HG03159 (cell line): Measurements from ENCODE around the gene FERD3L.
"Not testable (repeated sequence)": the region's sequence is repeated elsewhere in the genome, so short reads cannot be mapped to it uniquely, and the experiment has no call there.

ENCODE experiments used
- ATAC-seq: cut with Tn5 transposase; IDR thresholded peaks from one replicate; pipeline ENCODE4 v1.9.1; 2021; ENCODE audit warnings: mild to moderate bottlenecking, moderate library complexity; ENCODE audit not compliant: unreplicated experiment

FERD3L gene

GRCh38 chr7:19144661-19145433, at the start of gene FERD3L:
TSS of gene FERD3L (minus strand) at chr7:19145421. CDS start at chr7:19145362, 59 bp downstream.
- no peak for ATAC-seq

DNA sequence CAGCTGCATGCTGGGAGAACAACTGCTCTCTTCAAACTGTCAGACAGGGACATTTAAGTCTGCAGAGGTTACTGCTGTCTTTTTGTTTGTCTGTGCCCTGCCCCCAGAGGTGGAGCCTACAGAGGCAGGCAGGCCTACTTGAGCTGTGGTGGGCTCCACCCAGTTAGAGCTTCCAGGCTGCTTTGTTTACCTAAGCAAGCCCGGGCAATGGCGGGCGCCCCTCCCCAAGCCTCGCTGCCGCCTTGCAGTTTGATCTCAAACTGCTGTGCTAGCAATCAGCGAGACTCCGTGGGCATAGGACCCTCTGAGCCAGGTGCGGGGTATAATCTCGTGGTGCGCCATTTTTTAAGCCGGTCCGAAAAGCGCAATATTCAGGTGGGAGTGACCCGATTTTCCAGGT, 49.2 kb upstream of the FERD3L start:
- ATAC-seq: not testable (repeated sequence)

- no peak for ATAC-seq
Measured at GRCh38 chr7:19181634-19182033, 36.4 kb upstream of the FERD3L start.

GRCh38 chr7:19178595-19178994, 33.4 kb upstream of the FERD3L start:
- ATAC-seq: no peak

DNA sequence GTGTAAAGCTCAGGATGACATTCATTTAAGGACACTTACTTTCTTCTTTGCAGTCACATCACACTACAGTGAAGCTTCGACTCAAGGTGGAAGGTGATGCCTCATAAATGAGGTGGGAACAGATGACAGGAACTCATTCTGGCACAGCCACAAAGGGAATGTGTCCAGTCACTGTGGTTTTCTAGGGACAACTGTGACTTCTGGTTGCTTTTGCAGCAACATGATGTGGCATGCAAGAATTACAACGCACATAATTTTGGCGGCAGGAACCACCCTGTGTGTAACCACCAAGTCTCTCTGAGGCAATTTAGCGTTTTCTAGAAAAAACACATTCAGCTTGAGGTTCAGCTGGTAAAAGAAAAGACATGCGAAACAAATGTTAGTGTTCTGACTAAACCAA, 32.0 kb upstream of the FERD3L start:
- no peak for ATAC-seq

GRCh38 chr7:19175241-19175640, 30.0 kb upstream of the FERD3L start:
- no peak for ATAC-seq

DNA sequence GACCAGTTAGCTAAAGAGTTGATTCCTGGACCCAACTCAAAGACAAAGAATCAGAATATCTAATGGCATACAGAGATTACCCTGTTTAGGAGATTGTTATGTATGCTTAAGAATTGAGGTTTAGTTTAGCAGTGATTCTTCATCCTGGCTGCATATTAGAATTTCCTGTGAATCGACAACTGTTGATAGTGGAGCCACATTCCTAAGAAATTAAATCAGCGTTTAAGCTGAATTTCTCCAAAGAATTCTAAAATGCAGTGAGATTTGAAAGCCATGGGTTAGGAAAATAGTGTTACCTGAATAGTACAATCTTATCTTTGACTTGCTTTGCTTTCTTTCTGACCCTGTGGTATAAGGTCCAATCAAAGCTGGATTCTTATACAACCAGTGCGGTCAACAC, 16.4 kb upstream of the FERD3L start:
- ATAC-seq: no peak

- ATAC-seq: no peak
Measured at GRCh38 chr7:19146699-19147098, 1.5 kb upstream of the FERD3L start.

DNA sequence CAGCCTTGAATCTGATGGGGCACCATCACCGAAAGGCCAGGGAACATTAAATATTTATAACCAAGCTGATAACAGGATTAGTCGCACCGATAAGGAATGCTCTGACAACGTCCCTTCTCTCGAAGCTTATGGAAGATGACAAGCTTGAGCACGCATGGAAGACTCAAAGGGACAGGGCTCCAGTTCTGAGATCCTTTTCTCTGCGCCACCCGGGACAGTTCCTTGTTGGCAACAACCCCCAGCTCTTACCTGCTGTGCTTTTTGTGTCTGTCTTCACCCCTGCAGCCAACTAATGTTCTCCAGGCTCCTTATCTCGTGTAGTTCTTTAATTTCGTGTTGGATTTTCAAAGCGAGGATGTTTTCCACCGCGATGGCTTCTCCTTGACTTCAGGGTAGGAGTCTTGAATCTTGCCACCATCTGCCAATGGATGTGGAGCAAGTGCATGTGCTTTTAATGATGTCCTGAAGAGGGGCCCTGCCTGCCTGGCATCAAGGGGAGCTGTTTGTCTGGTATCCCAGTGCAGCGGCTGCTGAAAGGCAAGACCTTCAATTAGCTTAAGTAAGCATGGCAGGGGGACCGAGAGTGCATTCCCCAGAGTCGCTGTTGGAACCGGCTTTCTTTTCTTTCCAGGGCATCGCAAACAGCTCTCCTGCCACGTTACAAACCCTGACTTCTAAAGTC, 354 bp upstream of the FERD3L start:
- no peak for ATAC-seq

GRCh38 chr7:19143881-19144574, 1.2 kb downstream of the FERD3L start:
- ATAC-seq: no peak

DNA sequence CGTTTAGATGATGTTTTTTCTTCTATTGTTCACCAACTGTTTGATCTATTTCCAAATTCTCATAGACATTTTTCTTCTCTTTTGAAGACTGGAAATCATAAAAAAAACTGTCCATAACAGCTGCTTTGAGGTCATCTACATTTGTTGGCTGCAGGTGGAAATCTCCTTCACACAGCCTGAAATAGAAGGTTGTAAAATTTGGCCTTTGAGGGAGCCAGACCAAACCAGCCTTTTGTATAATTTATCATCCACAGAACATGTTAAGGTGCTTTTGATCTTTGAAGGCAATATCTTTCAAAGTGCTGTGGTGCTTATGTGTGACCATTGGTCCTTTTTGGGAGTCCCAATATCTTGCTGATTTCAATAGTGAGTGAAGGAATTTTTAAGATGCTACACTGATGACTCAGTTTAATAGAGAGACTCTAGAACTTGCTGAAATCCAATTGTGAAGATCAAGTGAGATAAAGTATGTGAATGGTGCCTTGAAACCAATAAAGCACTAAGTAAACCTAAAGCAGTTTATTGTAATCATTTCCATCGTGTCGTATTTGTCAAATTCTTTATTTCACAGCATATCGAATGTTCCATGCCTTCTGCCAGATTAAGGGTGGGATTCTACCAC, 5.4 kb downstream of the FERD3L start:
- ATAC-seq: no peak

- no peak for ATAC-seq
Measured at GRCh38 chr7:19133886-19134285, 11.3 kb downstream of the FERD3L start.

- no peak for ATAC-seq
Measured at GRCh38 chr7:19133390-19133789, 11.8 kb downstream of the FERD3L start.

- no peak for ATAC-seq
Measured at GRCh38 chr7:19128856-19129255, 16.4 kb downstream of the FERD3L start.

- no peak for ATAC-seq
Measured at GRCh38 chr7:19121977-19122588, 23.1 kb downstream of the FERD3L start.

DNA sequence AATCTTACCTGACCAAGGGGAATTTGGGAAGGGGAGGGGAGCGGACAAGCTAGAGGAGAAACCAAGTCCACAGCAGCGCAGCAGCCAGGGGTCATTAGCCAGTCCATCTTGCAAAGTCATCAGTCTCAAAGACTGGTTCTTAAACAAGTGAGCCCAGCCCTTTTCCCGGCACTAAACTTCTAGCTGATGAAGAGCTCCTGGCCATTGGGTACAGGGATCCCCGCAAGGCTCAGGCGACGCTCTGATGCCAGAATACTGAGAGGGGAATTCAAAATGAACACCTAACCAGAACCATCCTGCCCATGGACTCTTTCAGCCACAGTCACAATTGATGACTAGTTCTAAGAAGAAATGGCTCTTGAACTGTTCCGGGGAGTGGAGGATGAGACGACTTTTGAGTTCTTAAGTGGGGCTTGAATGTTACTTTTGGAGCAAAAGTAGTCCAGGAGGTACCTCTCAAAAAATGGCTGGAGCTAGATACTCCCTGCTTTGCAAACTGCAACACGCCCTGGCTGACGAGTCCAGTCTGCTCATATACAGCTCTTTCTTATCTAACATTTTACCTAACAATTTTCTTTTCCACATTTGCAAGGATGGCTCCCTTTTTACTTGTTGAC, 25.2 kb downstream of the FERD3L start:
- ATAC-seq: no peak

DNA sequence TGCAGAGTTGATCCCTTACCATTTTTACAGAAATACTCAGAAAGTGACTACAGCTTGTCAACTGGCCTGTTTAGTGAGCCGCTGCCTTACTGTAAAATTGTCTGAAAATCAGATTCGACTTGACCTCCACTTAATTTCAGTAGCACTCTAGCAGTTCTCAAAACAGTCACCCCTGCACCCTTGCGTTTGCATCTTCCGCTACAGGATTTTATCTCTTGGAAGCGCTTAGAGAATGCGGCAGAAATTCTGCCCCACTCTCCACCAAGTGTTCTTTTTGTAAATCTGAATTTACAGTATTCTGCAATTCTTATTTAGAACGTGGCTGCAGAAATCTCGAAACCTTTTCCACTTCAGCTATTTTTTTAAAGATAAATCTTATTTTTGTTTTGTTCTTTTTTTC, 25.8 kb downstream of the FERD3L start:
- no peak for ATAC-seq

DNA sequence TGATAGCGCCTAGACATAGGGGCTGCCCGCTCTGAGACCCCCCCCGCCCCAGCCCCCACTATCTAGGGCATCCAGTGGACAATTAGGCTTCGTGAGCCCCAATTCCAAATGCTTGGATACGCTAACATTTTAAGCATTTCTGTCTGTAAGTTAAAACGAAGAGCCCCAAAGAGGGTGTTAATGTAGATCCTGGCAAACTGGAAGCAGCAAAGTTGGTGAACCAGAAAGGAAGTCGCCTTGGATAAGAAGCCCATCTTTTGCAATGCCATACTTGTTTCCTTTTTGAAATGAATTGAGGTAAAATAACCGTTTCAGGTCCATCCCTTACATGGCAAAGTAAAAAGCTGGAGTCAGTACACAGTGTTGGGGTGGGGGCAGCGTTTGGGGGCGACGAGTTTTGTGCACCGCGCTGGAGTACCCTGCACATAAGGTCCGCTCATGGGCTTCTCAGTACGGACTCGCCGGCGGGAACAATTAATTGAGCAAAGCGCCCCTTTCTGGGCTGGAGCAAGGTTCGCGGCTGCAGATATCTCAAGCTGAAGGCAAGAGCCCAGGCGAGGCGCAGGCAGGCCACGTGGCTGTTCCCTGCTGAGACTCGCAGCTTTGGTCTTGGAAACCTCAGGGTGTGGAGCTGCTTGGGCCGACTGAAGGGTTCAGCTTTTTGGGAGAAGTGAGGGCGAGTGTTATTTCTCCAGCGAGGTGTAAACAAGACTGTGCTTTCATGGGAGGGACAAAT, 26.4 kb downstream of the FERD3L start:
- no peak for ATAC-seq

DNA sequence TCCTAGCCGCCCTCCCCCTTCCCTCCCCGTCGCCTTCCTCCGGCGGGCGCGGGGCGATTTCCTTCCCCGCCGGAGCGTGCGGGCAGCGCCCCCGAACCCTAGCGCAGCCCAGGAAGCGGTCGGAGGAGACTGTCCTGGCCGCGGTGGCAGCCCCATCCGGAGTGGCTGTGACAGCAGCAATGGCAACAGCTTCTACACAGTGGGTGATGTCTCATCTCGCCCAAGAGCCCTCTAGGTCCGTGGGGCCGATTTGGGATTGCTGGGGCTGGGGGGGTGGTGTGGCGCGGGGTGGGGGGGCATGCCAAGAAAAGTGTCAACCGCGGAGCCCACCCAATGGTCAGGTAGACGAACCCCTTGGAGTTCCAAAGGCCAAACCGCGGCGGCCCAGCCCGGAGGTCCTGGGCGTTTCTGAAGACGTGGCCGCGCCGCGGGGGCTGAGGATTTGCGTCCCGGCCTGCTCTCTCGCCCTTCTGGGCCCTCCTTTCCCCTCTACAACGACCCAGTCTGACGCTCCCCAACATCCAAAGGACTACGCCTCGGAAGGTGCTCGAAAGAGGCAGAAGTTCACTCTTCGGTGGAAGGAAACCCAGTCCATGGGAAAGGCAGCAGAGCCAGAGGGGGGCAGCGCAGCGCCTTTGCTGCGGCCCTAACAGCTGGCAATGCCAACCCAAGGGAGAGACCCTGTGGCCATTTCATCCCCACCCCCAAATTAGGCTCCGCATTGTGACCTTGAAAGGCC, 27.2 kb downstream of the FERD3L start:
- no peak for ATAC-seq
